ENCODE data around the gene SREBF1. TPM values are rescaled to one million over a fixed set of nuclear protein-coding genes. Genes with fewer than 3 reads are reported as not detected.

SREBF1 gene
- total and polyA plus RNA-seq, 10 of the 15 experiments (the other 5 are each of a cell fraction or from before 2014, with no cell fraction given): 1.4 to 84.6 (median 20.4) TPM

DNA sequence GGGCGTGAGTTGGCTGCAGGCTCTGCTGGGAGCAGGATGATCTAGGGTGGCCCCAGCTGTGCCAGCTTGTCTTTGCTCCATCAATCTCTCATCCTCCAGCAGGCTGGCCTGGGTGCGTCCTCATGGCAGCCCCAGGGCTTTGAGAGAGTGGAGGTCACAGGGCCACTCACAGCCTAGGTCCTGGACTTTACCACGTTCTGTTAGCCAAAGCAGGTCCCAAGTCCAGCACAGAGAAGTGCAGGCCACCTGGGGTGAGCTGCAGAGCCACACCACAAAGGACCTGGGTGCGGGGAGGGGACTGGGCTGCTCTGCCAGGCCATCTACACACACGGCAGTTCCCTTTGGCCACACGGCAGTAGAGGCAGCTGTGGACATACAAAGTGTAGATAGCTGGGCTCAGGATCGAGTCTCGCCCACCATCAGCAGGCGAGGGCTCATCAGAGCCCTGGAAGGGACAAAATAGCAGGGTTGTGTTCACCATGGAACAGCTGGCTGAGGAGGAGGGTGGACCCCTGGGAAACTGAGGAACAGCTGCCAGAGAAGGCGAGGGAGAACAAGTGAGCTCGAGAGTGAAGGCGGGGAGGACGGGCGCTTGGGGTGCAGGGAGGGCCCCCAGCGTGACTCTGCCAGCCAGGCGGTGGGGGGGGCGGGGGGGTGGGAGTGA lies 30.0 kb downstream of the SREBF1 start:
- H4K20me1 ChIP-seq (ENCODE audit: control insufficient read depth, insufficient read depth): peaks cover 5% of the 10 kb centered on the region; the same call in 1 of the 2 replicates
- ChIA-PET POLR2A (no interaction called here), CTCF (no interaction called here), SMC1A (ENCODE audit: uncharacterized antibody, unreplicated experiment) (no interaction called here), RAD21 (ENCODE audit: unreplicated experiment) (interaction anchor here (0.6 kb wide), 1 partner anchor 139 kb away, joined by 3 read pairs; no protein-coding TSS in a partner anchor)
- H3K27ac ChIP-seq (ENCODE audit: control insufficient read depth, insufficient read depth): no peak overlapping the region
- ATAC-seq (no peak), FAIRE-seq (no peak), DNase-seq (ENCODE audit: low read depth, low spot score) (no peak)
- no peaks in the 10 kb centered on the region for H3K9me3 ChIP-seq (replicated peaks; ENCODE audit: control insufficient read depth, insufficient read depth, low read length)
- H3K79me2 ChIP-seq (ENCODE audit: control insufficient read depth, insufficient read depth, low read length): no peaks in the 10 kb centered on the region
- no TSS peak for BruUV-seq (replicated peaks)
- no peak overlapping the region for H3K9ac ChIP-seq (ENCODE audit: control insufficient read depth, insufficient read depth, low read length)
- in situ Hi-C loops (cut with MboI) (loop anchor here (5.0 kb wide), 1 partner anchor 226 kb away; no protein-coding TSS in a partner anchor), intact Hi-C loops (cut with micrococcal nuclease; ENCODE audit: unreplicated experiment) (no loop called here)
- H2AFZ ChIP-seq (ENCODE audit: control insufficient read depth, low read depth, low read length): no peak overlapping the region
- H3K4me2 ChIP-seq (ENCODE audit: control insufficient read depth, insufficient read depth): no peak overlapping the region
- peaks cover 8% of the 10 kb centered on the region for H3K4me1 ChIP-seq (ENCODE audit: control insufficient read depth, insufficient read depth, low read length)
- no peak overlapping the region for H3K4me3 ChIP-seq
- TF ChIP-seq ZNF687 (IDR thresholded peaks at IDR 0.05) (no peak), IRF3 (IDR thresholded peaks at IDR 0.05) (no peak), PRDM15 (CRISPR knock-in tag; IDR thresholded peaks at IDR 0.05) (no peak), SIN3A (IDR thresholded peaks at IDR 0.05; ENCODE audit: low read depth, low read length) (no peak), MYB (IDR thresholded peaks at IDR 0.05; ENCODE audit: borderline replicate concordance, low read depth, low read length) (no peak), CHD4 (IDR thresholded peaks at IDR 0.05) (no peak), SUPT20H (IDR thresholded peaks at IDR 0.05; ENCODE audit: borderline replicate concordance, control insufficient read depth, low read depth, low read length) (no peak)
- peaks cover 4 to 10% of the 10 kb centered on the region in 2 experiments; a peak in 3 of 4 replicates for H3K36me3 ChIP-seq (ENCODE audit: control insufficient read depth in 2 of 2, insufficient read depth in 2 of 2, low read length in 1 of 2)
- WGBS (ENCODE audit: insufficient coverage, insufficient replicate concordance, low lambda C conversion rate, missing lambda C conversion rate): 90% methylated on average over 9 of the region's 17 CpGs
- H3K27me3 ChIP-seq (replicated peaks in 1 of 2; ENCODE audit: control insufficient read depth in 2 of 2, insufficient read depth in 2 of 2, low read length in 1 of 2): no peaks in the 10 kb centered on the region

Measured in GM12878 (cell line).